Suprapubic skin (tissue), 4 donors: ENCODE data around the gene C10orf95.

Source experiments
- EP300 ChIP-seq: sonication (generic); formaldehyde crosslinking; IDR thresholded peaks from one replicate; pipeline ENCODE4 v1.6.1; 2017; ENCODE audit warnings: antibody characterized with exemption
- POLR2A ChIP-seq, 2 donors: fragments of 450-650 bp; IDR thresholded peaks; one replicate each; pipeline ENCODE4 v1.6.1; 2017; ENCODE audit warnings: antibody characterized with exemption in 2 of 2, mild to moderate bottlenecking in 2 of 2, moderate library complexity in 2 of 2
- POLR2AphosphoS5 ChIP-seq, 3 donors: sonication (generic); formaldehyde crosslinking; IDR thresholded peaks; one replicate each; pipeline ENCODE4 v1.6.1; 2017; ENCODE audit warnings: antibody characterized with exemption in 3 of 3
- TF ChIP-seq, protein P1 (sequence below), 2 donors: fragments of 200-600 bp in 1 of 2; fragments of 450-650 bp in 1 of 2; sonication (generic) in 1 of 2; IDR thresholded peaks; one replicate each; pipeline ENCODE4 v1.5.1; 2016 to 2019; ENCODE audit warnings: antibody characterized with exemption in 2 of 2, mild to moderate bottlenecking in 1 of 2, moderate library complexity in 1 of 2

DNA sequence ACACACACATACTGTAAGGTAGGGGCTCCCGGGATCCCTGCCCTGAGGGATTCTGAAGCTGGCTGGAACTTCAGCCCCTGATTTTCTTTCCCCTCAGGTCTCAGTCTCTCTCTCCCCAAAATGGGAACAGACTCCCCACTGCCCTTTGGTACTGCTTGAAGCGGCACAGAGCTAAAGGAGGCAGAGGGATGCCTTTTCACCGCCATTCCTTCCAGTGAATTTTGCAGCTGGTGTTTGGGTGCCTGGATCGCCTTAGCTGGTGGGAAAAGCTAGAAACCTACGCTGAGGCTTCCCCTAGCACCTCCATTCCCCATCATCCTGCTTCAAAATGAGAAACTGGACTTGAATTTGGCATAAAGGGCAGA lies 16.2 kb downstream of the C10orf95 start:
- TF ChIP-seq EP300 (no peak), POLR2A (IDR thresholded peaks at IDR 0.05) (no peak), POLR2AphosphoS5 (IDR thresholded peaks at IDR 0.05) (no peak)
- TF ChIP-seq, protein P1, sequence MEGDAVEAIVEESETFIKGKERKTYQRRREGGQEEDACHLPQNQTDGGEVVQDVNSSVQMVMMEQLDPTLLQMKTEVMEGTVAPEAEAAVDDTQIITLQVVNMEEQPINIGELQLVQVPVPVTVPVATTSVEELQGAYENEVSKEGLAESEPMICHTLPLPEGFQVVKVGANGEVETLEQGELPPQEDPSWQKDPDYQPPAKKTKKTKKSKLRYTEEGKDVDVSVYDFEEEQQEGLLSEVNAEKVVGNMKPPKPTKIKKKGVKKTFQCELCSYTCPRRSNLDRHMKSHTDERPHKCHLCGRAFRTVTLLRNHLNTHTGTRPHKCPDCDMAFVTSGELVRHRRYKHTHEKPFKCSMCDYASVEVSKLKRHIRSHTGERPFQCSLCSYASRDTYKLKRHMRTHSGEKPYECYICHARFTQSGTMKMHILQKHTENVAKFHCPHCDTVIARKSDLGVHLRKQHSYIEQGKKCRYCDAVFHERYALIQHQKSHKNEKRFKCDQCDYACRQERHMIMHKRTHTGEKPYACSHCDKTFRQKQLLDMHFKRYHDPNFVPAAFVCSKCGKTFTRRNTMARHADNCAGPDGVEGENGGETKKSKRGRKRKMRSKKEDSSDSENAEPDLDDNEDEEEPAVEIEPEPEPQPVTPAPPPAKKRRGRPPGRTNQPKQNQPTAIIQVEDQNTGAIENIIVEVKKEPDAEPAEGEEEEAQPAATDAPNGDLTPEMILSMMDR (IDR thresholded peaks at IDR 0.05) = no peak
